ENCODE measurements around the gene AUH.

DNA sequence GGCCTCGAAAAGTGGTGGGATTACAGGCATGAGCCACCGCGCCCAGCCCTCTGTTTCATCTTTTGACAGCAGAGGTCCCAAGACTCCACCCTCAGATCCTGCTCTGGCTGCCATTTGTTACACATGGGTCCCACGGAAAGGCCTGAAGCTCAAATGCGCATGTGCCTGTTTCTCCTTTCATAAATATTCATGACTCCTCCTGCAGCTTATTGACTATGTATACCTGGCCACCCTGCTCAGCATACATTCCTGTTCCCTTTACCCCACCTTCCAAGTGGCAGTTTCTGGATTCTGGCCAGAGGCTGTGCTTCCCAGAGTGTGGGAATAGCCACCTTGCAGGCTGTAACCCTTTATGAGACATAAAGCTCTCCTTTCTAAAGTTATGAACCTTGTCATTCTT, 46.5 kb downstream of the AUH start:
- TF ChIP-seq POLR2A (IDR thresholded peaks at IDR 0.05; ENCODE audit: borderline replicate concordance, extremely low read depth, insufficient read depth, insufficient read length) (no peak), SP1 (IDR thresholded peaks at IDR 0.05; ENCODE audit: low read depth) (no peak), ZFX (IDR thresholded peaks at IDR 0.05) (no peak), EZH2 (IDR thresholded peaks at IDR 0.05) (no peak), EZH2phosphoT487 (IDR thresholded peaks at IDR 0.05; ENCODE audit: borderline replicate concordance) (no peak), POLR2AphosphoS5 (IDR thresholded peaks at IDR 0.05; ENCODE audit: low read depth, low read length) (no peak), REST (IDR thresholded peaks at IDR 0.05; ENCODE audit: low read depth) (no peak), JUND (IDR thresholded peaks at IDR 0.05) (no peak)
- TF ChIP-seq, protein P1, sequence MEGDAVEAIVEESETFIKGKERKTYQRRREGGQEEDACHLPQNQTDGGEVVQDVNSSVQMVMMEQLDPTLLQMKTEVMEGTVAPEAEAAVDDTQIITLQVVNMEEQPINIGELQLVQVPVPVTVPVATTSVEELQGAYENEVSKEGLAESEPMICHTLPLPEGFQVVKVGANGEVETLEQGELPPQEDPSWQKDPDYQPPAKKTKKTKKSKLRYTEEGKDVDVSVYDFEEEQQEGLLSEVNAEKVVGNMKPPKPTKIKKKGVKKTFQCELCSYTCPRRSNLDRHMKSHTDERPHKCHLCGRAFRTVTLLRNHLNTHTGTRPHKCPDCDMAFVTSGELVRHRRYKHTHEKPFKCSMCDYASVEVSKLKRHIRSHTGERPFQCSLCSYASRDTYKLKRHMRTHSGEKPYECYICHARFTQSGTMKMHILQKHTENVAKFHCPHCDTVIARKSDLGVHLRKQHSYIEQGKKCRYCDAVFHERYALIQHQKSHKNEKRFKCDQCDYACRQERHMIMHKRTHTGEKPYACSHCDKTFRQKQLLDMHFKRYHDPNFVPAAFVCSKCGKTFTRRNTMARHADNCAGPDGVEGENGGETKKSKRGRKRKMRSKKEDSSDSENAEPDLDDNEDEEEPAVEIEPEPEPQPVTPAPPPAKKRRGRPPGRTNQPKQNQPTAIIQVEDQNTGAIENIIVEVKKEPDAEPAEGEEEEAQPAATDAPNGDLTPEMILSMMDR (IDR thresholded peaks at IDR 0.05 in 2 of 3, conservative IDR thresholded peaks at IDR 0.05 in 1 of 3; ENCODE audit: borderline replicate concordance in 1 of 3, insufficient read depth in 1 of 3, low read depth in 2 of 3, low read length in 2 of 3), result no peak

All from HCT116 (cell line).